Activated CD8-positive, alpha-beta memory T cell treated with anti-CD3 and anti-CD28 coated beads for 4 hours (primary cell): ENCODE data around the gene SPNS1.

ENCODE experiments used
- DNase-seq, 2 donors: peaks; one replicate each; pipeline ENCODE4 v3.0.0-alpha.2; 2020; ENCODE audit warnings: low read depth in 2 of 2

Gene SPNS1

DNA sequence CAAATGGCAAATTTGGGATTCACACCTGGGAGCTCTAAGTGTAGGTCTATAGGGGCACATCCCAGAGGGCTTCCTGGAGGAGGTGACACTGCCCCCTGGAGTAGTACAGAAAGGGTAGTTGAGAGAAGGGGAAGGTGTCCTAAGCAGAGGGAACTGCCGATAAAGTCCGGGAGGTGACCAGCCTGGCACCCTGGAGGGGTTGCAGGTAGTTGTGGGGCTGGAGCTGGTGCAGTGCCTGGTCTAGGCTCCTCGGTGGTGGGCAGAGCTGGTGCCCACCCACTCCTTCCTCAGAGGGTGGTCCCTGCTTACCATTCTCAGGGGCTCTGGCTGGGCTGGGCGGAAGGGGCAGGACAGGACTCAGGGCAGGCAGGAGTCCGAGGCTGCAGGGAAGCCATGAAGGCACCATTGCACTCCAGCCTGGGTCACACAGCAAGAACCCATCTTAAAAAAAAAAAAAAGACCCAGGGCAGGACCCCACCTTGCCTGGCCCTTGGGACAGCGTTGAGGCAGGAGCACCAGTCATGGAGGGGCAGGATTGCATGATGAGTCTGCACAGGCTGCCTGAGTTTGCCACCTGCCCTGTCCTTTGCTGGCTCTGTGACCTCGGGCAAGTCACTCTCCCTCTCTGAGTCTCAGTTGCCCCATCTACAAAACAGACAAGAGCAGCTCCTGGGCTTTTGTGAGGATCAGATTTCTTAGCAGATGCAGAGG is 54.0 kb downstream of the SPNS1 start:
- no peak for DNase-seq

DNA sequence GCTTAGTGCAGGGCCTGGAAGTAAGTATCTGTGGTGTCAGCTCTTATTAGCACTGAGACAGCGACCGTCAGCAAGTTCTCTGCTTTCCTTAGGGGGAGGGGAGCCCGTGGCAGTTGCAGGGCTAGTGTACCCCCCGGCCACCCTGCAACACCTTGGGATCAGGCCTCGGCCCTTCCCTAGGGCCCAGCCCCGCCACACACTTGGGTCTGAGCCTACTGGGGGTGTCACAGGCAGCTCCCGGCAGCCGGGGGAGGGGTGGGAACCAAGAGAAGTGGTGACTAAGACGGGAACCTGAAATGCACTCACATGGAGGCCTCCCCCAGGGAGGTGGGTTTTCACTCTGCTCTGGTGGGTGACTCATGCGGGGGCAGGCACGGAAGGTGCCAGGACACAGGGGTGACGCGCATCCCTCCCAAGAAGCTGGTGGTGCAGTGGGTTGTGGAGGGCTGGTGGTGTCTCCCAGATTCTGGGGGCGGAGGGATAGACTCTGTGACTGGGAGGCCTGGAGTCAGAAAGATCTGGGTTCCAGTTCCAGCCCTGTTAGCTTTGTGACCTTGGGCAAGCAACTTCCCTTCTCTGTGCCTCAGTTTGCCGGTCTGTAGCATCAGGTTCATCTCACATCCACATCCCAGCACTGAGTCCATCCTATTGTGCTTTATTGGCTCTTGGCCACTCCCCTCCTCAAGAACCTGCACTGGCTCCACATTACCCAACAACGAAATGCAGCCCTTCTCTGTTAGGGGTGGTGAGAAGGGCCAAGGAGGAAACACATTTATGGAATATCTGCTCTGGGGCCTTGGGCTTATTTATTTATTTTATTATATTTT is 54.8 kb downstream of the SPNS1 start:
- peak; percentile 77 to 86 for DNase-seq

DNA sequence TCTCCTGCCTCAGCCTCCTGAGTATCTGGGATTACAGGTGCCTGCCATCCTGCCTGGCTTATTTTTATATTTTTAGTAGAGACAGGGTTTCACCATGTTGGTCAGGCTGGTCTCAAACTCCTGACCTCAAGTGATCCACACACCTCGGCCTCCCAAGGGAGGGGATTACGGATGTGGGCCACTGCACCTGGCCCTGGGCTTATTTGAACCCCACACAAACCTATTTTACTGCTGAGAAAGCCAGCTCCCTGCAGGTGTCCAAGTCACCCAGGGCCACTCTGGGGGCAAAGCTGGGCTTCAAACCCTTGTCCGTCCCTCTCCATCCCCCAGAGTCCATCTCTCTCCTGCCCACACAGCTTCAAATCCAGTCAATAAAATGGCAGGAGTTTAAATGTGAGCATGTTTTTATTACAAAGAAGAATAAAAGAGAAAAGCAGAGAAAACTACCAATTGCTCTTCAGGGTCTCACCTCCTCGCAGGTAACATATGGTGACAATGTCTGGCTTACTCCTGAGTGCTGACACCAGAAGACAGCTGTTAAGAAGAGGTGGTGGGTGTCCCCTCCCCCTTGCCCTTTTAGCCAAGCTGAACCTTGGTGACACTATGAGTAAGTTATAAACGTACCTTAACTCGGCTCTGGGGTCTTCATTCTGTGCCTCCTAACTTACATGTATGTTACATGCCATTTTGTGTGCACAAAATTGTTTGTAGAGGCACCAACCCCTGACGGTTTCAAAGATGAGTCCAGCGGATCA is 55.7 kb downstream of the SPNS1 start:
- DNase-seq = no peak
